GM08714 (cell line): ENCODE results near the gene MGRN1.
A peak's percentile ranks its signal among the peaks of the same experiment; 100 is the strongest.

Source experiments
- H3K4me3 ChIP-seq: fragments of 200-500 bp; sonication (Bioruptor generic); 2 replicates; pipeline ENCODE4 v1.5.1; 2014; ENCODE audit warnings: mild to moderate bottlenecking, low read length, inconsistent platforms
- ZNF274 ChIP-seq: IDR thresholded peaks from 2 replicates; pipeline ENCODE4 v1.6.1; 2012; ENCODE audit warnings: mild to moderate bottlenecking, low read depth, low read length

Gene MGRN1

GRCh38 chr16:4624015-4624826, at the start of gene MGRN1:
Gene MGRN1 (plus strand): TSS chr16:4624826. CDS start chr16:4624961, 135 bp downstream.
- TF ChIP-seq ZNF274 = no peak
- H3K4me3 ChIP-seq = peak within 1 kb of the TSS; percentile 74

- no peak overlapping the region for H3K4me3 ChIP-seq
- TF ChIP-seq ZNF274 = no peak
These were observed 49.5 kb upstream of the MGRN1 start for GRCh38 chr16:4574919-4575705.

GRCh38 chr16:4576008-4576407, 48.6 kb upstream of the MGRN1 start:
- TF ChIP-seq ZNF274 = no peak
- H3K4me3 ChIP-seq = no peak overlapping the region

- no peak overlapping the region for H3K4me3 ChIP-seq
- no peak for TF ChIP-seq ZNF274
These were observed 45.6 kb upstream of the MGRN1 start for GRCh38 chr16:4578961-4579530.

- TF ChIP-seq ZNF274 = no peak
- H3K4me3 ChIP-seq = no peak overlapping the region
These were observed 44.4 kb upstream of the MGRN1 start for GRCh38 chr16:4580250-4580649.

GRCh38 chr16:4583906-4584305, 40.7 kb upstream of the MGRN1 start:
- H3K4me3 ChIP-seq = no peak overlapping the region
- no peak for TF ChIP-seq ZNF274

GRCh38 chr16:4586291-4586690, 38.3 kb upstream of the MGRN1 start:
- TF ChIP-seq ZNF274 = no peak
- no peak overlapping the region for H3K4me3 ChIP-seq

- no peak for TF ChIP-seq ZNF274
- no peak overlapping the region for H3K4me3 ChIP-seq
These were observed 36.2 kb upstream of the MGRN1 start for GRCh38 chr16:4588386-4588785.

- no peak overlapping the region for H3K4me3 ChIP-seq
- TF ChIP-seq ZNF274 = no peak
These were observed 35.7 kb upstream of the MGRN1 start for GRCh38 chr16:4588961-4589360.

GRCh38 chr16:4591191-4591590, 33.4 kb upstream of the MGRN1 start:
- TF ChIP-seq ZNF274 = no peak
- no peak overlapping the region for H3K4me3 ChIP-seq

GRCh38 chr16:4591706-4592470, 32.7 kb upstream of the MGRN1 start:
- no peak overlapping the region for H3K4me3 ChIP-seq
- no peak for TF ChIP-seq ZNF274

- no peak for TF ChIP-seq ZNF274
- no peak overlapping the region for H3K4me3 ChIP-seq
These were observed 31.5 kb upstream of the MGRN1 start for GRCh38 chr16:4593086-4593485.

- no peak overlapping the region for H3K4me3 ChIP-seq
- TF ChIP-seq ZNF274 = no peak
These were observed 29.9 kb upstream of the MGRN1 start for GRCh38 chr16:4594433-4595410.
